ENCODE results near the gene TRMU.

The TRMU gene

DNA sequence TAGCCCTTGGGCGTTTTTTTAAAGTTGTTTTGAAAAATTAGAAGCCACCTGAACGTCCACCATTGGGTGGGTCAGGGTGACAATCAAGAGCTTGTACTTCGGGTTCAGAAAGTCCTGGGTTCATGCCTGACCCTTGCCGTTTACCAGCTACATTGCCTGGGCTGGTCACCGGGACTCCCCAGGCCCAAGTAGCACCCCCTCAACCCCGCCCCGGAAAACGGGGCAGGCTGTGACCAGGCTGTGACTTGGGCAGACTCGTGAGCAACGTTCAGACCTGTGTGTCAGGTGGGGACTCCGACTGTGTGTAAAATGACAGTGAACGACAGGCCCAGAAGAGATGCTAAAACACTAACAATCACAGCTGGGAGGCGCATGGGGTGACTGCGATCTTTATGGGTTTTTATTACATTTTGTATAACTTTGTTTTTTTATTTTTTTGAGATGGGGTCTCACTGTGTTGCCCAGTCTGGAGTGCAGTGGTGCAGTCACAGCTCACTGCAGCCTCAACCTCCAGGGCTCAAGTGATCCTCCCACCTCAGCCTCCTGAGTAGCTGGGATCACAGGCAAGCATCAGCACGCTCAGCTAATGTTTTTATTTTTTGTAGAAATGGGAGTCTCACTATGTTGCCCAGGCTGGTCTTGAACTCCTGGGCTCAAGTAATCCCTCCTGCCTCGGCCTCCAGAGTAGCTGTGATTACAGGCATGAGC is 56.8 kb downstream of the TRMU start:
- no peak for ATAC-seq
- TF ChIP-seq, protein P1, sequence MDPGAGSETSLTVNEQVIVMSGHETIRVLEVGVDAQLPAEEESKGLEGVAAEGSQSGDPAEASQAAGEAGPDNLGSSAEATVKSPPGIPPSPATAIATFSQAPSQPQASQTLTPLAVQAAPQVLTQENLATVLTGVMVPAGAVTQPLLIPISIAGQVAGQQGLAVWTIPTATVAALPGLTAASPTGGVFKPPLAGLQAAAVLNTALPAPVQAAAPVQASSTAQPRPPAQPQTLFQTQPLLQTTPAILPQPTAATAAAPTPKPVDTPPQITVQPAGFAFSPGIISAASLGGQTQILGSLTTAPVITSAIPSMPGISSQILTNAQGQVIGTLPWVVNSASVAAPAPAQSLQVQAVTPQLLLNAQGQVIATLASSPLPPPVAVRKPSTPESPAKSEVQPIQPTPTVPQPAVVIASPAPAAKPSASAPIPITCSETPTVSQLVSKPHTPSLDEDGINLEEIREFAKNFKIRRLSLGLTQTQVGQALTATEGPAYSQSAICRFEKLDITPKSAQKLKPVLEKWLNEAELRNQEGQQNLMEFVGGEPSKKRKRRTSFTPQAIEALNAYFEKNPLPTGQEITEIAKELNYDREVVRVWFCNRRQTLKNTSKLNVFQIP (CRISPR knock-in tag; IDR thresholded peaks at IDR 0.05; ENCODE audit: borderline replicate concordance, low read depth): no peak
- TF ChIP-seq ESRRG (CRISPR knock-in tag; IDR thresholded peaks at IDR 0.05) (no peak), ZFP30 (CRISPR knock-in tag; IDR thresholded peaks at IDR 0.05) (no peak), PPARA (CRISPR knock-in tag; IDR thresholded peaks at IDR 0.05; ENCODE audit: borderline replicate concordance) (no peak), ZFP3 (CRISPR knock-in tag; IDR thresholded peaks at IDR 0.05) (no peak), RARB (CRISPR knock-in tag; IDR thresholded peaks at IDR 0.05) (no peak), TSHZ2 (CRISPR knock-in tag; IDR thresholded peaks at IDR 0.05) (no peak), SNAI2 (CRISPR knock-in tag; IDR thresholded peaks at IDR 0.05) (no peak), BACH2 (CRISPR knock-in tag; IDR thresholded peaks at IDR 0.05; ENCODE audit: borderline replicate concordance) (no peak), TOX (CRISPR knock-in tag; IDR thresholded peaks at IDR 0.05; ENCODE audit: borderline replicate concordance) (no peak), CREB5 (CRISPR knock-in tag; IDR thresholded peaks at IDR 0.05; ENCODE audit: low read depth) (no peak), GLIS3 (CRISPR knock-in tag; IDR thresholded peaks at IDR 0.05) (no peak), OSR1 (CRISPR knock-in tag; IDR thresholded peaks at IDR 0.05) (no peak), ISL1 (CRISPR knock-in tag; IDR thresholded peaks at IDR 0.05) (no peak), ZNF70 (CRISPR knock-in tag; IDR thresholded peaks at IDR 0.05) (no peak), ZNF8 (CRISPR knock-in tag; IDR thresholded peaks at IDR 0.05) (no peak)

DNA sequence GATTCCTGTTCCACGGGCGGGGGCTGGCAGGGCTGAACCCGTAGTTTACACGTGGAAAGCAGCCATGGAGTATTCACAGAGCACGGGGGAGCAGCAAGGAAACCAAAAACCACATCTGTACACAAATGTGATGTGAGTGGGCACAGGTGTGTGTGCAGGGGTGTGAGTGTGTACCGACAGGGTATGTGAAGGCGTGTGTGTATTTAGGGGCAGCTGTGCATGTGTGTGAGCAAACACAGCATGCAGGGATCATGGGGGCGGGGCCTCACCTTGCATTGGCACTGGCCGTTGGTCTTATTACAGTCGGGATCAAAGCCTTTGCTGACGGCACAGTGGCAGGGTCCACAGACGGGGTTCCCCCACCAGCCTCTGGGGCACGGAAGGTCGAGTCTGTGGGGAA is 58.4 kb downstream of the TRMU start:
- TF ChIP-seq ZNF70 (CRISPR knock-in tag; IDR thresholded peaks at IDR 0.05): no peak
- TF ChIP-seq CSDC2 (CRISPR knock-in tag; IDR thresholded peaks at IDR 0.05): no peak
- TF ChIP-seq SNAI2 (CRISPR knock-in tag; IDR thresholded peaks at IDR 0.05): no peak
- no peak for TF ChIP-seq ISL1 (CRISPR knock-in tag; IDR thresholded peaks at IDR 0.05)
- TF ChIP-seq TOX (CRISPR knock-in tag; IDR thresholded peaks at IDR 0.05; ENCODE audit: borderline replicate concordance): no peak
- TF ChIP-seq, protein P1 (CRISPR knock-in tag; IDR thresholded peaks at IDR 0.05; ENCODE audit: borderline replicate concordance, low read depth): no peak
- TF ChIP-seq ESRRG (CRISPR knock-in tag; IDR thresholded peaks at IDR 0.05): no peak
- TF ChIP-seq BACH2 (CRISPR knock-in tag; IDR thresholded peaks at IDR 0.05; ENCODE audit: borderline replicate concordance): no peak
- no peak for TF ChIP-seq CREB5 (CRISPR knock-in tag; IDR thresholded peaks at IDR 0.05; ENCODE audit: low read depth)
- no peak for TF ChIP-seq CSRNP3 (CRISPR knock-in tag; IDR thresholded peaks at IDR 0.05)
- TF ChIP-seq RARB (CRISPR knock-in tag; IDR thresholded peaks at IDR 0.05): no peak
- TF ChIP-seq GLIS3 (CRISPR knock-in tag; IDR thresholded peaks at IDR 0.05): no peak
- TF ChIP-seq TSHZ2 (CRISPR knock-in tag; IDR thresholded peaks at IDR 0.05): no peak
- no peak for TF ChIP-seq TCF4 (CRISPR knock-in tag; IDR thresholded peaks at IDR 0.05; ENCODE audit: borderline replicate concordance)
- TF ChIP-seq ZC3H10 (CRISPR knock-in tag; IDR thresholded peaks at IDR 0.05): no peak
- no peak for TF ChIP-seq PATZ1 (CRISPR knock-in tag; IDR thresholded peaks at IDR 0.05; ENCODE audit: borderline replicate concordance)
- ATAC-seq: no peak
